Stimulated activated CD4-positive, alpha-beta T cell treated with anti-CD3 and anti-CD28 coated beads, Interleukin-4, amount 100 ng/mL, for 24 hours (primary cell): ENCODE data around the gene COQ3.
"Not testable (repeated sequence)": the region's sequence is repeated elsewhere in the genome, so short reads cannot be mapped to it uniquely, and the experiment has no call there.

Source experiments
- DNase-seq: peaks from one replicate; pipeline ENCODE4 v3.0.0-alpha.2; 2020

Gene COQ3

GRCh38 chr6:99378636-99379035 lies 15.4 kb downstream of the COQ3 start:
- no peak for DNase-seq

- no peak for DNase-seq
Measured at GRCh38 chr6:99369533-99369932, 24.5 kb downstream of the COQ3 start.

GRCh38 chr6:99366852-99367251 lies 27.1 kb downstream of the COQ3 start:
- DNase-seq: no peak

GRCh38 chr6:99364026-99364425 lies 30.0 kb downstream of the COQ3 start:
- no peak for DNase-seq

GRCh38 chr6:99362678-99363268 lies 31.2 kb downstream of the COQ3 start:
- DNase-seq: no peak

- DNase-seq: no peak
Measured at GRCh38 chr6:99359800-99360199, 34.2 kb downstream of the COQ3 start.

GRCh38 chr6:99356641-99357040 lies 37.4 kb downstream of the COQ3 start:
- DNase-seq: no peak

- DNase-seq: no peak
Measured at GRCh38 chr6:99354983-99355382, 39.0 kb downstream of the COQ3 start.

GRCh38 chr6:99353126-99353525 lies 40.9 kb downstream of the COQ3 start:
- DNase-seq: no peak

- no peak for DNase-seq
Measured at GRCh38 chr6:99350573-99350972, 43.4 kb downstream of the COQ3 start.

- DNase-seq: no peak
Measured at GRCh38 chr6:99349171-99350141, 44.5 kb downstream of the COQ3 start, which contains the start of gene FAXC. Gene FAXC, minus strand, starts transcription at chr6:99349674. Its CDS starts 302 bp downstream, at chr6:99349372.

- no peak for DNase-seq
Measured at GRCh38 chr6:99348288-99349170, 45.5 kb downstream of the COQ3 start.

GRCh38 chr6:99347804-99348203 lies 46.2 kb downstream of the COQ3 start:
- DNase-seq: no peak

GRCh38 chr6:99346595-99346994 lies 47.4 kb downstream of the COQ3 start:
- DNase-seq: no peak

- DNase-seq: no peak
Measured at GRCh38 chr6:99345164-99345563, 48.8 kb downstream of the COQ3 start.

GRCh38 chr6:99344289-99344688 lies 49.7 kb downstream of the COQ3 start:
- no peak for DNase-seq

GRCh38 chr6:99341862-99342455 lies 52.0 kb downstream of the COQ3 start:
- no peak for DNase-seq

- no peak for DNase-seq
Measured at GRCh38 chr6:99338188-99338587, 55.8 kb downstream of the COQ3 start.

- DNase-seq: not testable (repeated sequence)
Measured at GRCh38 chr6:99335298-99335697, 58.7 kb downstream of the COQ3 start.

- no peak for DNase-seq
Measured at GRCh38 chr6:99334526-99335127, 59.4 kb downstream of the COQ3 start.

- no peak for DNase-seq
Measured at GRCh38 chr6:99333068-99333467, 60.9 kb downstream of the COQ3 start.

GRCh38 chr6:99331531-99331930 lies 62.5 kb downstream of the COQ3 start:
- no peak for DNase-seq
